Thoracic aorta (tissue), 2 donors: Measurements from ENCODE around the gene EMC10. TPM values are rescaled to one million over a fixed set of nuclear protein-coding genes. Genes with fewer than 3 reads are reported as not detected.

Experiments
- ATAC-seq: fragments of 150-250 bp; one replicate; pipeline ENCODE4 v1.8.0; 2017; ENCODE audit warnings: low read depth; ENCODE audit not compliant: insufficient number of reproducible peaks, low FRiP score
- DNase-seq: peaks from one replicate; pipeline ENCODE4 v3.0.0-alpha.2; 2020; ENCODE audit warnings: low spot score
- H3K27ac ChIP-seq, 2 donors: fragments of 200-600 bp; sonication (generic); 1 replicate in 1 of 2; 2 replicates in 1 of 2; pipeline ENCODE4 v1.5.1; 2016; ENCODE audit warnings: mild to moderate bottlenecking in 2 of 2, moderate library complexity in 2 of 2
- H3K27me3 ChIP-seq: fragments of 200-600 bp; sonication (generic); replicated peaks from 2 replicates; pipeline ENCODE4 v1.6.0; 2016; ENCODE audit warnings: mild to moderate bottlenecking; ENCODE audit not compliant: insufficient read depth
- H3K36me3 ChIP-seq: fragments of 200-600 bp; sonication (generic); one replicate; pipeline ENCODE4 v1.5.1; 2016
- H3K4me1 ChIP-seq, 2 donors: fragments of 200-600 bp; sonication (generic); 1 replicate in 1 of 2; 2 replicates in 1 of 2; pipeline versions ENCODE4 v1.5.1 to v1.6.0; 2016; ENCODE audit warnings: low read depth in 2 of 2, mild to moderate bottlenecking in 1 of 2; ENCODE audit not compliant: control insufficient read depth in 1 of 2
- H3K4me3 ChIP-seq: fragments of 200-600 bp; sonication (generic); 2 replicates; pipeline ENCODE4 v1.5.1; 2016; ENCODE audit warnings: mild to moderate bottlenecking
- H3K9me3 ChIP-seq: fragments of 200-600 bp; sonication (generic); 2 replicates; pipeline ENCODE4 v1.5.1; 2016
- total RNA-seq, 2 donors: library from RNA; depleted of rRNA; stranded (reverse); fragments of >200 nt; gene quantifications; one replicate each; pipeline versions ENCODE4 v1.1.0 to v1.2.3, GENCODE V29; 2016
- TF ChIP-seq, protein P1 (sequence below): fragments of 200-600 bp; sonication (generic); IDR thresholded peaks from one replicate; pipeline ENCODE4 v1.5.1; 2019; ENCODE audit warnings: antibody characterized with exemption

Gene EMC10
- total RNA-seq, 2 donors from 2014 or later = 85.6 to 139 TPM

DNA sequence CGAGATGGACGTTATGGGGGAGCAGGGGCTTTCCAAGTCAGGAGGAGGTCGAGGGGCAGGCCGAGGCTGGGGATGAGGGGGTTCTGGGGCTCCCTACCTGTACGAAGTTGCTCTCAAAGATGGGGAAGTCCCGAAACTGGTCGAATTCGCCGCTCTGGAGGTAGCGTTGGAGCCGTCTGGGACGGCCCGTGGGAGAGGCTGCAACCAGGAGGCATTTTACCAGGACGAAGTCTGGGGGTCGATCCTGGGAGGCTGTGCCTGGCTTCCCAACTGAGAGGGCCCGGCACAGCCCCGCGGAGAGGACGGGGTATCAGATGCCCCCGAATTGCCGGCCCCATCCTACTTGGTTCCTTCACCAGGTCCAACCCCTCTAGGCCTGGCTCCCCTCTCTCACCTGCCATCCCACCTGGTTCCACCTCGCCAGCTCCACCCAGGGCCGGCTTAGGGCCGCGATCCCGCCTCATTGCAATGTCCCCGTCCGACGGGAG, 527 bp upstream of the EMC10 start:
- ATAC-seq = no peak
- H3K27me3 ChIP-seq = no peaks in the 10 kb centered on the region
- H3K36me3 ChIP-seq = peaks cover 17% of the 10 kb centered on the region
- TF ChIP-seq, protein P1, sequence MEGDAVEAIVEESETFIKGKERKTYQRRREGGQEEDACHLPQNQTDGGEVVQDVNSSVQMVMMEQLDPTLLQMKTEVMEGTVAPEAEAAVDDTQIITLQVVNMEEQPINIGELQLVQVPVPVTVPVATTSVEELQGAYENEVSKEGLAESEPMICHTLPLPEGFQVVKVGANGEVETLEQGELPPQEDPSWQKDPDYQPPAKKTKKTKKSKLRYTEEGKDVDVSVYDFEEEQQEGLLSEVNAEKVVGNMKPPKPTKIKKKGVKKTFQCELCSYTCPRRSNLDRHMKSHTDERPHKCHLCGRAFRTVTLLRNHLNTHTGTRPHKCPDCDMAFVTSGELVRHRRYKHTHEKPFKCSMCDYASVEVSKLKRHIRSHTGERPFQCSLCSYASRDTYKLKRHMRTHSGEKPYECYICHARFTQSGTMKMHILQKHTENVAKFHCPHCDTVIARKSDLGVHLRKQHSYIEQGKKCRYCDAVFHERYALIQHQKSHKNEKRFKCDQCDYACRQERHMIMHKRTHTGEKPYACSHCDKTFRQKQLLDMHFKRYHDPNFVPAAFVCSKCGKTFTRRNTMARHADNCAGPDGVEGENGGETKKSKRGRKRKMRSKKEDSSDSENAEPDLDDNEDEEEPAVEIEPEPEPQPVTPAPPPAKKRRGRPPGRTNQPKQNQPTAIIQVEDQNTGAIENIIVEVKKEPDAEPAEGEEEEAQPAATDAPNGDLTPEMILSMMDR = no peak
- H3K27ac ChIP-seq = no peak overlapping the region
- no peaks in the 10 kb centered on the region for H3K9me3 ChIP-seq
- peaks cover 8 to 17% of the 10 kb centered on the region in 2 donors for H3K4me1 ChIP-seq
- no peak for DNase-seq
- peak overlapping the region; percentile 97 for H3K4me3 ChIP-seq

DNA sequence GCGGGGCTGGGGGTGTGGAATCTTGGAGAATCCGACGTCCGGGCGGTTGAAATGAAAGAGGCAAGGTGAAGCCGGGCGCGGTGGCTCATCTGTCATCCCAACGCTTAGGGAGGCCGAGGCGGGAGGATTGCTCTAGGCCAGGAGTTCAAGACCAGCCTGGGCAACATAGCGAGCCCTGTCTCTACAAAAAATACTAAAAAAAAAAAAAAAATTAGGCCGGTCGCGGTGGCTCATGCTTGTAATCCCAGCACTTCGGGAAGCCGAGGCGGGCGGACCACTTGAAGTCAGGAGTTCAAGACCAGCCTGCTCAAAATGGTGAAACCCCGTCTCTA, 566 bp downstream of the EMC10 start:
- Histone ChIP-seq H3K9me3 (no peaks in the 10 kb centered on the region), H3K4me3 (peak overlapping the region; percentile 97), H3K27me3 (no peaks in the 10 kb centered on the region), H3K4me1 (peaks cover 8 to 17% of the 10 kb centered on the region in 2 donors), H3K27ac (no peak overlapping the region), H3K36me3 (peaks cover 28% of the 10 kb centered on the region)
- ATAC-seq = no peak
- TF ChIP-seq, protein P1 = no peak
- no peak for DNase-seq

DNA sequence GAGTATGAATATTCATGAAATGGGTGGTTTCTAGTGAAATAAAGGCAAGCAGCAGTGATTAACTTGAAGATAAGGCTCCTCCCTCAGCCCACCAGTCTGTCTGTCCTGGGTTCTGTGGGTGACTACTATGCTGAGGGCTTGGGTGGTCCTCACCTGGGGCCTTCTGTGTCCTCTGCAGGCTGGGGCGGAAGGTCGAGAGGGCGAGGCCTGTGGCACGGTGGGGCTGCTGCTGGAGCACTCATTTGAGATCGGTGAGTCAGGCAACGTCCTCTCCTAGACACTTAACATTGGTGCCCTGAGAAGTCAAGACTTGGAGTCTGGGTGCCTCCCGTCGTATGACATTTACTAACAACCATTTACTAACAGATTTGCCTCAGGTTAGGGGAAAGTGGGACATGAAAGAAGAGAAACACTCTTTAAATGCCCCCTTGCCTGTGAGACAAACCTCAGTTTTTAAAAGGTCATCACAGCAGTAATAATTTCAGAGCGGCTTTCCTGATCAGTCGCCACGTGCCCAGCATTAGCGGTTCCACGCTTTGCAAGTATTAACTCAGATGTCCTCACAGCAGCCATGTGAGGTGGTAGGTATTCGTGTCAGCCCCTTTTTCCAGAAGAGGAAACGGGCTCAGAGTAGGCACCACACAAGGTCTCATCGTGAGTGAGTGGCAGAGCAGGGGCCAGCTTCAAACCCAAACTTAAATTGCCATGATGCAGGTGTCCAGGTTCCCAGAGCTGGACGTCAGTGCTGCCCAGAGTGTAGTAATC, 1.6 kb downstream of the EMC10 start:
- Histone ChIP-seq H3K4me1 (peaks cover 8 to 17% of the 10 kb centered on the region in 2 donors), H3K9me3 (no peaks in the 10 kb centered on the region), H3K27ac (no peak overlapping the region), H3K27me3 (no peaks in the 10 kb centered on the region), H3K4me3 (no peak overlapping the region), H3K36me3 (peaks cover 34% of the 10 kb centered on the region)
- TF ChIP-seq, protein P1 = no peak
- no peak for ATAC-seq
- no peak for DNase-seq

DNA sequence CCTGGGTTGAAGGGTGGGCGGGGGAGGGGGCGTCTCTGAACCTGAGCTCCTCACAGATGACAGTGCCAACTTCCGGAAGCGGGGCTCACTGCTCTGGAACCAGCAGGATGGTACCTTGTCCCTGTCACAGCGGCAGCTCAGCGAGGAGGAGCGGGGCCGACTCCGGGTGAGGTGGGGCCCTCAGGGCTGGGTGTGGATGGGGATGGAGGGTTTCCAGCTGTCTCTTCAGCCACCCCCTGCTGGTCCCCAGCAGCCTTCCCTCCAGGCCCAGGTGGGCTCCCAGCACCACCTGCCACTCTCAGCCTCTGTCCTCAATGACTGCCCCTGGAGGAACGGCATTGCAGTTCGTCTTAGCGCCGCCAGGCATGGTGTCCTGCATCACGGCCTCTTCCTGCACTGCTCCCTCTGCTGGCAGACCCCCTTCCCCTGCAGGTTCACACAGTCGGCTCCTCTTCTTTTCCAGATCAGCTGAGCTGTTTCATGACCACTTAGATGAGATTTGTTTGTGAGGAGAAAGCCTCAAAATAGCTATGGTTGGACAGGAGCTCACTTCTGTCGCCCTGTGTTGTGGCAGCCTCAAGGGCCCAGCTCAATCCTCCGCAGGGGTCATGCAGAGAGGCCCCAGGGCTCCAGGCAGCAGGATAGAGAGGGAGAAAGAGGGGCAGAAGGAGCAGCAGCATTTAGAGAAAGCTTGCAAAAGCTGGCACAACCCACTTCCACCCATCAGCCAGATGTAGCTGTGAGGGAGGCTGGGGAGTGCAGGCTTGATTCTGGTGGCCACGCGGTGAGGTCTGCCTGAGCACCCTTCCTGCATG, 2.8 kb downstream of the EMC10 start:
- TF ChIP-seq, protein P1 = peak; percentile 14
- ATAC-seq (no peak), DNase-seq (no peak)
- Histone ChIP-seq H3K36me3 (peaks cover 38% of the 10 kb centered on the region), H3K4me3 (no peak overlapping the region), H3K27me3 (no peaks in the 10 kb centered on the region), H3K9me3 (no peaks in the 10 kb centered on the region), H3K4me1 (peaks cover 8 to 17% of the 10 kb centered on the region in 2 donors), H3K27ac (no peak overlapping the region)

DNA sequence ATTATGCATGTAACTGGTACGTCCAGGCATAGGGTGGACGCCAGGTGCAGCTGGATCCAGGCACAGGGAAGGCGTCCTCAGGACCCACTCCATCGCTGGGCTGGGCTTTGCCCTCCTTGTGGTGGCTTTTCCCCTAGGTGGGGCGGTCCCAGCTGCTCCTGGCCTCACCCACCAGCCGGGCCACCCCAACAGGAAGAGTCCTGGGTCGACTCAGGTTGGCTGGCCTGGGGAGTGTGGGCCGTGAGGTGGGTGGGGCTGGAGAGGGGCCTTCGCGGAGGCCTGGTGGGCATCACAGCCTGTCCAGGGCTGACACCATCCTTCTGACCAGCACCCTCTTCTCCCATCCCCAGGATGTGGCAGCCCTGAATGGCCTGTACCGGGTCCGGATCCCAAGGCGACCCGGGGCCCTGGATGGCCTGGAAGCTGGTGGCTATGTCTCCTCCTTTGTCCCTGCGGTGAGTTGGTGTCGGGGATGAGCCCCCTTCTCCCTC, 3.5 kb downstream of the EMC10 start:
- ATAC-seq (no peak), DNase-seq (no peak)
- H3K27ac ChIP-seq = no peak overlapping the region
- TF ChIP-seq, protein P1 = no peak
- H3K36me3 ChIP-seq = peaks cover 38% of the 10 kb centered on the region
- H3K4me3 ChIP-seq = no peak overlapping the region
- no peaks in the 10 kb centered on the region for H3K27me3 ChIP-seq
- H3K4me1 ChIP-seq = peaks cover 8 to 17% of the 10 kb centered on the region in 2 donors
- H3K9me3 ChIP-seq = no peaks in the 10 kb centered on the region
